ENCODE measurements around the gene RELL1. TPM values are rescaled to one million over a fixed set of nuclear protein-coding genes. Genes with fewer than 3 reads are reported as not detected.

Gene RELL1
- total RNA-seq, 1 experiment from 2014 or later: 45.3 TPM

DNA sequence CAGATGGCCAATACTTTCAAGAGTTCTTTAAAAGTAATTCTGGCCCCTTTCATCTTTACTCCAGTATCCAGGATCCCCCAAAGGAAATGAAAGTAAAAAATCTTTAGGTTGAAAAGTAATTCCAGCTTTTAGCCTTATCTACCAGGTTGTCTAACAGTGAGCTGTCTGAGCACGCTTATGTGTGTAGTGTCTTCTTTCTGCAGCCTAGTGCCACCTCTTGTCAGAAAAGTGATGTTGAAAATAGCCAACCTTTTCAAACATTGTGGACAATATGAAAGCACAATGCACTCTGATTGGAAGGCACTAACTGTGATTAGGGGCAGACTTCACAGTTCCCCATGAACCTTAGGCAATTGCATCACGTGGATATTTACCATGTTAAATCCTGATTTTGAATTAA lies 92.1 kb downstream of the RELL1 start:
- H3K36me3 ChIP-seq (ENCODE audit: control insufficient read depth, insufficient read depth, low read length): no peaks in the 10 kb centered on the region
- H3K27ac Mint-ChIP-seq (ENCODE audit: unreplicated experiment): no peak overlapping the region
- no peaks in the 10 kb centered on the region for H3K27me3 ChIP-seq (replicated peaks; ENCODE audit: control insufficient read depth, insufficient read depth, low read length)
- no peaks in the 10 kb centered on the region for H3K9me3 ChIP-seq
- peaks cover 39% of the 10 kb centered on the region for H3K4me1 ChIP-seq
- TF ChIP-seq, protein P1, sequence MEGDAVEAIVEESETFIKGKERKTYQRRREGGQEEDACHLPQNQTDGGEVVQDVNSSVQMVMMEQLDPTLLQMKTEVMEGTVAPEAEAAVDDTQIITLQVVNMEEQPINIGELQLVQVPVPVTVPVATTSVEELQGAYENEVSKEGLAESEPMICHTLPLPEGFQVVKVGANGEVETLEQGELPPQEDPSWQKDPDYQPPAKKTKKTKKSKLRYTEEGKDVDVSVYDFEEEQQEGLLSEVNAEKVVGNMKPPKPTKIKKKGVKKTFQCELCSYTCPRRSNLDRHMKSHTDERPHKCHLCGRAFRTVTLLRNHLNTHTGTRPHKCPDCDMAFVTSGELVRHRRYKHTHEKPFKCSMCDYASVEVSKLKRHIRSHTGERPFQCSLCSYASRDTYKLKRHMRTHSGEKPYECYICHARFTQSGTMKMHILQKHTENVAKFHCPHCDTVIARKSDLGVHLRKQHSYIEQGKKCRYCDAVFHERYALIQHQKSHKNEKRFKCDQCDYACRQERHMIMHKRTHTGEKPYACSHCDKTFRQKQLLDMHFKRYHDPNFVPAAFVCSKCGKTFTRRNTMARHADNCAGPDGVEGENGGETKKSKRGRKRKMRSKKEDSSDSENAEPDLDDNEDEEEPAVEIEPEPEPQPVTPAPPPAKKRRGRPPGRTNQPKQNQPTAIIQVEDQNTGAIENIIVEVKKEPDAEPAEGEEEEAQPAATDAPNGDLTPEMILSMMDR (IDR thresholded peaks at IDR 0.05; ENCODE audit: insufficient read depth in 1 of 2, low read depth in 1 of 2, low read length in 1 of 2, severe bottlenecking in 1 of 2, unreplicated experiment in 1 of 2): peak in 1 of 2 experiments; percentile 19
- no peak overlapping the region for H3K4me3 ChIP-seq (ENCODE audit: low read depth, low read length)
- CTCF ChIA-PET: interaction anchor here (0.6 to 1.5 kb wide), 7 partner anchors 9 to 208 kb away, joined by 3 to 21 read pairs (median 3); a partner anchor contains a TSS
- peaks cover 26% of the 10 kb centered on the region for H3K4me1 Mint-ChIP-seq (ENCODE audit: low read depth, unreplicated experiment)
- no peaks in the 10 kb centered on the region for H3K9me3 Mint-ChIP-seq (ENCODE audit: unreplicated experiment)
- DNase-seq: no peak
- intact Hi-C loops (cut with micrococcal nuclease; ENCODE audit: unreplicated experiment): loop anchor here (1.0 to 10.0 kb wide), 2 partner anchors 141 to 441 kb away; a partner anchor contains a TSS
- no peaks in the 10 kb centered on the region for H3K27me3 Mint-ChIP-seq (ENCODE audit: insufficient read depth, unreplicated experiment)
- no TSS peak for BruUV-seq (replicated peaks)
- H3K4me3 Mint-ChIP-seq (ENCODE audit: unreplicated experiment): no peak overlapping the region
- POLR2A ChIA-PET: interaction anchor here (0.5 kb wide), 1 partner anchor 27 kb away, joined by 4 read pairs; no protein-coding TSS in a partner anchor
- H3K36me3 Mint-ChIP-seq (ENCODE audit: insufficient read depth, unreplicated experiment): peaks cover 13% of the 10 kb centered on the region

DNA sequence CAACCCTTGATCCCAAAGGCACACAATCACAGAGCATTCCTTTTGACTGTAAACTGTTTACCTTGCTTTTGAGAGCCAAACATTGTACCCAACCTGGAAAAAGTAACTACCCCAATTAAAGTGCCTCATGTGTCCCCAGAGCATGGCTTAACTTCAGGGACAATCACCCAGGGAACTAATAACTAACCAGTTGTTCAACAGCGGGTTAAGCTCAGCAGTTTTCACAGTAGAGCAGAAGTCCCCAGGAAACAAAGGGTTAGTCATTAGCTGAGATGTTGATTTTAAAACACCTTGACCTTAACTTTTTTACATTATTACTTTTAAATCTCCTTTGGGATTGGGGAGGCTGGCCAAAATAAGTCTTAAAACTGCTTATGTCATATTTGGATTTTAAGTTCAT lies 94.8 kb downstream of the RELL1 start:
- no peak overlapping the region for H3K4me3 Mint-ChIP-seq (ENCODE audit: unreplicated experiment)
- no peaks in the 10 kb centered on the region for H3K27me3 ChIP-seq (replicated peaks; ENCODE audit: control insufficient read depth, insufficient read depth, low read length)
- H3K9me3 ChIP-seq: no peaks in the 10 kb centered on the region
- DNase-seq: no peak
- CTCF ChIA-PET: interaction anchor here (1.3 kb wide), 1 partner anchor 138 kb away, joined by 3 read pairs; no protein-coding TSS in a partner anchor
- no peak overlapping the region for H3K27ac Mint-ChIP-seq (ENCODE audit: unreplicated experiment)
- H3K36me3 Mint-ChIP-seq (ENCODE audit: insufficient read depth, unreplicated experiment): no peaks in the 10 kb centered on the region
- no peaks in the 10 kb centered on the region for H3K27me3 Mint-ChIP-seq (ENCODE audit: insufficient read depth, unreplicated experiment)
- no peaks in the 10 kb centered on the region for H3K9me3 Mint-ChIP-seq (ENCODE audit: unreplicated experiment)
- H3K4me3 ChIP-seq (ENCODE audit: low read depth, low read length): no peak overlapping the region
- H3K4me1 Mint-ChIP-seq (ENCODE audit: low read depth, unreplicated experiment): peaks cover 12% of the 10 kb centered on the region
- BruUV-seq (replicated peaks): TSS peak; percentile 18
- peaks cover 18% of the 10 kb centered on the region; the same call in 1 of the 2 replicates for H3K4me1 ChIP-seq
- no peaks in the 10 kb centered on the region for H3K36me3 ChIP-seq (ENCODE audit: control insufficient read depth, insufficient read depth, low read length)
- TF ChIP-seq, protein P1 (IDR thresholded peaks at IDR 0.05; ENCODE audit: insufficient read depth in 1 of 2, low read depth in 1 of 2, low read length in 1 of 2, severe bottlenecking in 1 of 2, unreplicated experiment in 1 of 2): no peak
- POLR2A ChIA-PET: no interaction called here
- intact Hi-C loops (cut with micrococcal nuclease; ENCODE audit: unreplicated experiment): loop anchor here (10.0 kb wide), 1 partner anchor 443 kb away; no protein-coding TSS in a partner anchor

DNA sequence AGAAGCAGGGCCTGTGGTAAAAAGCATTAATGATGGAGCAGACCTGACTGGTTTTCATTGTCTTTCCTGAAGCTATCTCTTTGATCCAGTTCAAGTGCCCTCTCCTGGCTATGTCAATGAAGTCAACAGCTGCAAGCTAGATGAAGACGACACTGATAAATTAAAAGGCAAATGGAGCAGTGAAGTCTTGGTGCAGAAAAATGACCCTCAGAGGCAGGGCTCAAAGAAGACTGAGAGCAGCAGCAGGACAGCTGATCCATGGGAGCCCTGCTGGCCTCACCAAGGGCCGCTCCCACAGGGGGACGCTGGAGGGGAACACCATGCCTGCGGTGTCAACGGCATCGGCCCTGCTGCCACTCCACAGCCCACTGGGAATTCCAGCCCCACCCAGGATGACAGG lies 96.2 kb downstream of the RELL1 start:
- H3K27me3 ChIP-seq (replicated peaks; ENCODE audit: control insufficient read depth, insufficient read depth, low read length): no peaks in the 10 kb centered on the region
- no peaks in the 10 kb centered on the region for H3K9me3 Mint-ChIP-seq (ENCODE audit: unreplicated experiment)
- H3K36me3 Mint-ChIP-seq (ENCODE audit: insufficient read depth, unreplicated experiment): no peaks in the 10 kb centered on the region
- no peaks in the 10 kb centered on the region for H3K27me3 Mint-ChIP-seq (ENCODE audit: insufficient read depth, unreplicated experiment)
- ChIA-PET POLR2A (no interaction called here), CTCF (interaction anchor here (1.6 kb wide), 1 partner anchor 137 kb away, joined by 5 read pairs; a partner anchor contains a TSS)
- H3K4me3 ChIP-seq (ENCODE audit: low read depth, low read length): no peak overlapping the region
- no peak for DNase-seq
- H3K9me3 ChIP-seq: no peaks in the 10 kb centered on the region
- intact Hi-C loops (cut with micrococcal nuclease; ENCODE audit: unreplicated experiment): loop anchor here (10.0 kb wide), 1 partner anchor 445 kb away; no protein-coding TSS in a partner anchor
- no peak overlapping the region for H3K27ac Mint-ChIP-seq (ENCODE audit: unreplicated experiment)
- H3K4me1 ChIP-seq: peaks cover 15% of the 10 kb centered on the region; the same call in 1 of the 2 replicates
- no TSS peak for BruUV-seq (replicated peaks)
- H3K4me3 Mint-ChIP-seq (ENCODE audit: unreplicated experiment): no peak overlapping the region
- TF ChIP-seq, protein P1 (IDR thresholded peaks at IDR 0.05; ENCODE audit: insufficient read depth in 1 of 2, low read depth in 1 of 2, low read length in 1 of 2, severe bottlenecking in 1 of 2, unreplicated experiment in 1 of 2): no peak
- no peaks in the 10 kb centered on the region for H3K36me3 ChIP-seq (ENCODE audit: control insufficient read depth, insufficient read depth, low read length)
- H3K4me1 Mint-ChIP-seq (ENCODE audit: low read depth, unreplicated experiment): peaks cover 7% of the 10 kb centered on the region

Measured in Caco-2 (cell line).